IPS-20b (cell line): ENCODE data around the gene OR5M8.

Source experiments
- H3K27ac ChIP-seq: one replicate; pipeline ENCODE4 v1.5.1; 2013; ENCODE audit warnings: low read length
- H3K27me3 ChIP-seq: 2 replicates; pipeline ENCODE4 v1.6.1; 2013; ENCODE audit warnings: mild to moderate bottlenecking, low read length, inconsistent platforms; ENCODE audit not compliant: insufficient read depth
- H3K36me3 ChIP-seq: 2 replicates; pipeline ENCODE4 v1.6.1; 2013; ENCODE audit warnings: low read depth, mild to moderate bottlenecking, inconsistent platforms, low read length, moderate library complexity; ENCODE audit not compliant: insufficient read depth
- H3K4me1 ChIP-seq: 2 replicates; pipeline ENCODE4 v1.6.1; 2013; ENCODE audit warnings: mild to moderate bottlenecking, control low read depth, inconsistent platforms, low read length, moderate library complexity; ENCODE audit not compliant: insufficient read depth
- H3K4me3 ChIP-seq: 2 replicates; pipeline ENCODE4 v1.5.1; 2013; ENCODE audit warnings: mild to moderate bottlenecking, low read length, inconsistent platforms
- H3K9ac ChIP-seq: 2 replicates; pipeline ENCODE4 v1.6.1; 2013; ENCODE audit warnings: low read depth, mild to moderate bottlenecking, inconsistent platforms, low read length, moderate library complexity
- H3K9me3 ChIP-seq: 2 replicates; pipeline ENCODE4 v1.6.1; 2013; ENCODE audit warnings: mild to moderate bottlenecking, low read depth, low read length, inconsistent platforms; ENCODE audit not compliant: insufficient read depth

OR5M8 gene

DNA sequence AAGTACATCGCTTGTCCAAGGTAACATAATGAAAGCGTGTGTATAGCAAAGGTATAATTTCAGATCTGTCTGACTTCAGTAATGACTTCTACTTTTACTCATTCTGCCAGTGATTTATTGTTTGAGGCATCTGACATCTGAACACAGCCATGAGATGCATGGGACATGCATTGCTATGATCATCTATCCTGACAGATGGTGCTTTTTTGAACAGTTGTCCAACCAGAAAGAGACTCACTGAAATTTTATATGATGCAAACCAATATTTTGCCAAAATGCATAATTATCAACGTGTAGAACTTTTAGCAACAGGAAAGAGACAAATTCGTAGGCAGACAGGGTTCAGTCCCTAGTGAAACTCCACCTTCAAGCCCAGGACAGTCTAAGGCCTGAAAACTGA lies 37.6 kb downstream of the OR5M8 start:
- no peaks in the 10 kb centered on the region for H3K9me3 ChIP-seq
- H3K4me1 ChIP-seq = peaks cover 5% of the 10 kb centered on the region; the same call in 1 of the 2 replicates
- no peak overlapping the region for H3K27ac ChIP-seq
- no peaks in the 10 kb centered on the region for H3K36me3 ChIP-seq
- H3K4me3 ChIP-seq = no peak overlapping the region
- H3K9ac ChIP-seq = no peak overlapping the region
- no peaks in the 10 kb centered on the region for H3K27me3 ChIP-seq
